BJ (cell line): ENCODE results near the gene RABGGTB. TPM values are rescaled to one million over a fixed set of nuclear protein-coding genes. Genes with fewer than 3 reads are reported as not detected.

Source experiments
- CTCF ChIA-PET: fragments of 350-600 bp; formaldehyde crosslinking; extraction: SDS; loops from one replicate; lab custom pipeline; 2021; ENCODE audit warnings: antibody characterized with exemption, inconsistent platforms; lab: Yijun Ruan, JAX
- POLR2A ChIA-PET: fragments of 300-600 bp; sonication (Branson Sonifier 250); formaldehyde crosslinking; extraction: SDS; loops from one replicate; lab custom pipeline; 2021; ENCODE audit warnings: antibody characterized with exemption; lab: Charles Lee
- DNase-seq: peaks from one replicate; pipeline ENCODE4 v3.0.0-alpha.2; 2011; ENCODE audit warnings: low read depth
- H3K27me3 ChIP-seq: 2 replicates; pipeline ENCODE4 v1.6.0; 2011; ENCODE audit warnings: low read length; ENCODE audit not compliant: control insufficient read depth, insufficient read depth
- H3K36me3 ChIP-seq: 2 replicates; pipeline ENCODE4 v1.5.1; 2011; ENCODE audit warnings: low read length; ENCODE audit not compliant: control insufficient read depth, insufficient read depth
- H3K4me3 ChIP-seq: 2 replicates; pipeline ENCODE4 v1.5.1; 2011; ENCODE audit warnings: low read depth, mild to moderate bottlenecking, control low read depth, low read length
- polyA plus RNA-seq: library from polyadenylated mRNA; depleted of rRNA; stranded (reverse); fragments of >200 nt; gene quantifications from 2 replicates; pipeline ENCODE4 v1.2.3, GENCODE V29; 2011
- TF ChIP-seq, protein P1 (sequence below): IDR thresholded peaks from 2 replicates; pipeline ENCODE4 v1.5.1; 2011; ENCODE audit warnings: low read depth, mild to moderate bottlenecking, control low read depth, inconsistent platforms, low read length, moderate library complexity; ENCODE audit not compliant: insufficient read depth

RABGGTB gene
- polyA plus RNA-seq, 1 experiment: 29.4 TPM

DNA sequence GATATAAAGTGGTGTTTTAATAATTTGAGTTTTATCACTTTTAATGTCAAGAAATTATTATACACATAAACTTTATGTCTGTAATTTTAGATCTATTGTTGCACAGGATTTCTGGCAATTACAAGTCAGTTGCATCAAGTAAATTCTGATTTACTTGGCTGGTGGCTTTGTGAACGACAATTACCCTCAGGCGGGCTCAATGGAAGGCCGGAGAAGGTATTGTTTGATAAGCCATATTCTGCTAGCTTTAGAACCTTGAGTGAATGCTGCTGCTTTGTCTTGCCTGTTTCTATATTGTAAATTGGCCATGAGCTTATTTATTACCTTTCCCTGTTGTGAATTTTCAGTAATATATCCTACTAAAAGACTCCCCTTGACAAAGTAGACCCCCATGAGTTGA lies 6.0 kb downstream of the RABGGTB start:
- Histone ChIP-seq H3K4me3 (no peak overlapping the region), H3K27me3 (no peaks in the 10 kb centered on the region), H3K36me3 (peaks cover 16% of the 10 kb centered on the region)
- no peak for DNase-seq
- POLR2A ChIA-PET: no interaction called here
- CTCF ChIA-PET: no interaction called here
- TF ChIP-seq, protein P1, sequence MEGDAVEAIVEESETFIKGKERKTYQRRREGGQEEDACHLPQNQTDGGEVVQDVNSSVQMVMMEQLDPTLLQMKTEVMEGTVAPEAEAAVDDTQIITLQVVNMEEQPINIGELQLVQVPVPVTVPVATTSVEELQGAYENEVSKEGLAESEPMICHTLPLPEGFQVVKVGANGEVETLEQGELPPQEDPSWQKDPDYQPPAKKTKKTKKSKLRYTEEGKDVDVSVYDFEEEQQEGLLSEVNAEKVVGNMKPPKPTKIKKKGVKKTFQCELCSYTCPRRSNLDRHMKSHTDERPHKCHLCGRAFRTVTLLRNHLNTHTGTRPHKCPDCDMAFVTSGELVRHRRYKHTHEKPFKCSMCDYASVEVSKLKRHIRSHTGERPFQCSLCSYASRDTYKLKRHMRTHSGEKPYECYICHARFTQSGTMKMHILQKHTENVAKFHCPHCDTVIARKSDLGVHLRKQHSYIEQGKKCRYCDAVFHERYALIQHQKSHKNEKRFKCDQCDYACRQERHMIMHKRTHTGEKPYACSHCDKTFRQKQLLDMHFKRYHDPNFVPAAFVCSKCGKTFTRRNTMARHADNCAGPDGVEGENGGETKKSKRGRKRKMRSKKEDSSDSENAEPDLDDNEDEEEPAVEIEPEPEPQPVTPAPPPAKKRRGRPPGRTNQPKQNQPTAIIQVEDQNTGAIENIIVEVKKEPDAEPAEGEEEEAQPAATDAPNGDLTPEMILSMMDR: no peak

DNA sequence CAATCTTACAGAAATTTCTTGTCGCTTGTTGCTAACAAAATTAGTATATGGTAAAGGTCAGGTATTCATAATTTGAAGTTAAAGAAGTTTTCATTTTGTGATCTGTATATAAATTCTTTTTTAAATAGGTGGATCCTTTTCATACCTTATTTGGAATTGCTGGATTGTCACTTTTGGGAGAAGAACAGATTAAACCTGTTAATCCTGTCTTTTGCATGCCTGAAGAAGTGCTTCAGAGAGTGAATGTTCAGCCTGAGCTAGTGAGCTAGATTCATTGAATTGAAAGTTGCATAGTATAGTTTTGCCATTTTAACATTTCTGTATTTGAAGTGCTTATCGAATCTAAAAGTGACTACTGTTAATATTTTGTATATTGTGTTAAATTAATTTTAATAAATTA lies 8.3 kb downstream of the RABGGTB start:
- TF ChIP-seq, protein P1: no peak
- H3K36me3 ChIP-seq: peaks cover 13% of the 10 kb centered on the region
- CTCF ChIA-PET: no interaction called here
- POLR2A ChIA-PET: no interaction called here
- no peak overlapping the region for H3K4me3 ChIP-seq
- H3K27me3 ChIP-seq: no peaks in the 10 kb centered on the region
- no peak for DNase-seq

DNA sequence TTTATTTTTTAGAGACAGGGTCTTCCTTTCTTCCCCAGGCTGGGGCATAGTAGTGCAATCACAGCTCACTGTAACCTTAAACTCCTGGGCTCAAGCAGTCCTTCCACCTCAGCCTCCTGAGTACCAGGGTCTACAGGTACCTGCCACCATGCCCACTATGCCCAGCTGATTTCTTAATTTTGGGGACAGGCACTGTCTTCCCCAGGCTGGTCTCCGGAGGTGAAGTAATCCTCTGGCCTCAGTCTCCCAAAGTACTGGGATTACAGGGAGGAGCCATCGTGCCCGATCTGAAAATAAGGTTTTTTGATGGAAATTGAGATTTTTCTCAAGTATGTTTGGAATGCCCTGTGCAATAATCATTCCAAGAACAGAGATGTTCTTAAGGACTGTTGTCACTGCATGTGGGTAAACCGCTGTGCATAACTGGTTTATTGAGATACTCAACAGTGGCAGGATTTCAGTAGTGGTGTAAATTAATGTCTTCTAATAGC lies 9.7 kb downstream of the RABGGTB start:
- POLR2A ChIA-PET: no interaction called here
- no peaks in the 10 kb centered on the region for H3K27me3 ChIP-seq

DNA sequence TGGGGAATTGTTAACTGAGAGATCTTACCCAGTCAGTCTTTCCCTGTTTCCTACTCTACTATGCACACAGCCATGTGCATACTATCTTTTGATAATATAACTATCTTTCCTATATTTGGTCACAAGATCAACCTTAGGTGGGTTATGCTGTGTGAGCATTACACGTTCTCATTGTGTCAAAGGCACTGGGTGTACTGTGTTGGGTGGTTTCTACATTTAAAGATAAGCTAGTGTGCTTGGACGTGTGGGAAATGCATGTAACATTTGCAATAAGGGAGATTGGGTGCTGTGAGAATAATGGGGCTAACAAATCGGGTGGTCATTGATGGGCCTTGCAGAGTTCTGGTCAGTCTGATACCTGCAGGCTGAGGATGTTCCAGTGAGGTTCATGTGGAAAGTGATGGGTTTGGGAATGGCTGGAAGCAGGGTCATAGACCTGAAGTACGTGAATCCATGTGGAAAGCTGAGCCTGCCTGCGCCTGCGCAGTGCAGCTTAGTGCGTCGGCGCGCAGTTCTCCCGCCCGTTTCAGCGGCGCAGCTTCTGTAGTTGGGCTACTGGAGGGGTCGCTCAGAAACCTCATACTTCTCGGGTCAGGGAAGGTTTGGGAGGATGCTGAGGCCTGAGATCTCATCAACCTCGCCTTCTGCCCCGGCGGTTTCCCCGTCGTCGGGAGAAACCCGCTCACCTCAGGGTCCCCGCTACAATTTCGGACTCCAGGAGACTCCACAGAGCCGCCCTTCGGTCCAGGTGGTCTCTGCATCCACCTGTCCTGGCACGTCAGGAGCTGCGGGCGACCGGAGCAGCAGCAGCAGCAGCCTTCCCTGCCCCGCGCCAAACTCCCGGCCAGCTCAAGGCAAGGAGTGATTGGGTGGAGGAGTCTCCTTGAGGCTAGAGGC lies 10.6 kb downstream of the RABGGTB start, which contains the start of gene MSH4:
Gene MSH4, plus strand, starts transcription at position 507 of the 897 bp plus-strand sequence. Its CDS starts 104 bp downstream, at position 611.
- CTCF ChIA-PET: interaction anchor here (1.6 kb wide), 1 partner anchor 10 kb away, joined by 4 read pairs; no protein-coding TSS in a partner anchor
- POLR2A ChIA-PET: no interaction called here

More for the DNA sequence above, 9.7 kb downstream of the RABGGTB start:
- CTCF ChIA-PET: interaction anchor here (1.6 kb wide), 1 partner anchor 9 kb away, joined by 4 read pairs; no protein-coding TSS in a partner anchor
- TF ChIP-seq, protein P1: no peak
- DNase-seq: no peak
- peaks cover 10% of the 10 kb centered on the region for H3K36me3 ChIP-seq
- no peak overlapping the region for H3K4me3 ChIP-seq

DNA sequence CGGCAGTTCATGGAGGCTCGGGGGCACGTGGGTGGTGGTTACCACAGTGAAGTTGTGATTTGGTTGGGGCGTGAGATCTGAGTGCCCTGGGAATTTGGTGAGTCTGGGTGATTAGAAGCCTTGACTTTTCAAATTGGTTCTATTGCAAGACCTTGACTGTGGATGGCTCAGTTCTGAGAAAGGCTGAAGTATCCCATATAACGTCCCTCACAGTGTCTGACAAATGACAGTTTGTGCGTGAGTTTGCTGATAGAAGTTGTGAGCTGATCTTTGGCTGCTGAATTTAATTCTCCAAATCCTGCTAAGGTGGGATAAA lies 11.2 kb downstream of the RABGGTB start:
- ChIA-PET CTCF (no interaction called here), POLR2A (interaction anchor here (0.6 kb wide), 1 partner anchor 1153 kb away, joined by 3 read pairs; no protein-coding TSS in a partner anchor)
- Histone ChIP-seq H3K27me3 (no peaks in the 10 kb centered on the region), H3K36me3 (peaks cover 10% of the 10 kb centered on the region), H3K4me3 (no peak overlapping the region)
- TF ChIP-seq, protein P1: no peak
- no peak for DNase-seq

More for the DNA sequence above, 10.6 kb downstream of the RABGGTB start, which contains the start of gene MSH4:
- TF ChIP-seq, protein P1: no peak
- H3K36me3 ChIP-seq: peaks cover 10% of the 10 kb centered on the region
- DNase-seq: no peak
- no peak within 1 kb of the TSS for H3K4me3 ChIP-seq
- H3K27me3 ChIP-seq: no peaks in the 10 kb centered on the region
